GM23338 (cell line): ENCODE measurements around the gene MRPS14. TPM values are rescaled to one million over a fixed set of nuclear protein-coding genes. Genes with fewer than 3 reads are reported as not detected.
A peak's percentile ranks its signal among the peaks of the same experiment; 100 is the strongest.

Experiments
- ATAC-seq: fragments of 200-7000 bp; cut with Tn5 transposase; 3 replicates; pipeline ENCODE4 v1.9.1; 2020
- DNase-seq: peaks from one replicate; pipeline ENCODE4 v3.0.0-alpha.2; 2015; ENCODE audit warnings: low spot score
- H2AFZ ChIP-seq: fragments of 200-600 bp; sonication (generic); 2 replicates; pipeline ENCODE4 v1.8.0; 2016; ENCODE audit warnings: antibody characterized with exemption, mild to moderate bottlenecking, moderate library complexity
- H3F3A ChIP-seq: fragments of 200-600 bp; sonication (generic); replicated peaks from 2 replicates; pipeline ENCODE4 v1.8.0; 2017; ENCODE audit warnings: antibody characterized with exemption, mixed run types, low read depth
- H3K27ac ChIP-seq: fragments of 200-600 bp; sonication (generic); 2 replicates; pipeline ENCODE4 v1.6.1; 2016; ENCODE audit warnings: low read depth
- H3K27me3 ChIP-seq: fragments of 200-600 bp; sonication (generic); 2 replicates; pipeline ENCODE4 v1.8.0; 2016; ENCODE audit warnings: mild to moderate bottlenecking, mixed run types, moderate library complexity; ENCODE audit not compliant: insufficient read depth
- H3K36me3 ChIP-seq: fragments of 200-600 bp; sonication (generic); 2 replicates; pipeline ENCODE4 v1.8.0; 2016; ENCODE audit warnings: mild to moderate bottlenecking; ENCODE audit not compliant: insufficient read depth
- H3K4me1 ChIP-seq: fragments of 200-600 bp; sonication (generic); 2 replicates; pipeline ENCODE4 v1.8.0; 2016; ENCODE audit warnings: mild to moderate bottlenecking, moderate library complexity; ENCODE audit not compliant: insufficient read depth
- H3K4me2 ChIP-seq: fragments of 200-600 bp; sonication (generic); 2 replicates; pipeline ENCODE4 v1.7.1; 2017; ENCODE audit warnings: mixed run types
- H3K4me3 ChIP-seq: fragments of 200-600 bp; sonication (generic); 2 replicates; pipeline ENCODE4 v1.6.1; 2016; ENCODE audit warnings: mixed run types
- H3K79me2 ChIP-seq: fragments of 200-600 bp; sonication (generic); replicated peaks from 2 replicates; pipeline ENCODE4 v1.8.0; 2017; ENCODE audit warnings: mild to moderate bottlenecking; ENCODE audit not compliant: insufficient read depth
- H3K9me2 ChIP-seq: fragments of 200-600 bp; sonication (generic); 2 replicates; pipeline ENCODE4 v1.8.0; 2017; ENCODE audit not compliant: insufficient read depth
- H4K20me1 ChIP-seq: fragments of 200-600 bp; sonication (generic); replicated peaks from 2 replicates; pipeline ENCODE4 v1.8.0; 2017; ENCODE audit warnings: mild to moderate bottlenecking; ENCODE audit not compliant: insufficient read depth
- H3K27ac Mint-ChIP-seq: 2 replicates; pipeline ENCODE4 v1.8.0; 2020; ENCODE audit warnings: inconsistent platforms, mild to moderate bottlenecking, moderate library complexity, mixed read lengths
- H3K27me3 Mint-ChIP-seq: 3 replicates; pipeline ENCODE4 v1.8.0; 2022; ENCODE audit warnings: low read depth, mild to moderate bottlenecking, moderate library complexity, mixed read lengths, inconsistent platforms; ENCODE audit not compliant: insufficient read depth, poor library complexity
- H3K36me3 Mint-ChIP-seq: 3 replicates; pipeline ENCODE4 v1.8.0; 2021; ENCODE audit warnings: low read depth, mild to moderate bottlenecking, inconsistent platforms, moderate library complexity, mixed read lengths
- H3K4me1 Mint-ChIP-seq: 3 replicates; pipeline ENCODE4 v1.8.0; 2020; ENCODE audit warnings: mild to moderate bottlenecking, inconsistent platforms, mixed read lengths
- H3K4me3 Mint-ChIP-seq: 3 replicates; pipeline ENCODE4 v1.8.0; 2021; ENCODE audit warnings: moderate library complexity, mild to moderate bottlenecking, inconsistent platforms, mixed read lengths
- H3K9me3 Mint-ChIP-seq: 3 replicates; pipeline ENCODE4 v1.8.0; 2020; ENCODE audit warnings: moderate library complexity, mild to moderate bottlenecking, inconsistent platforms, mixed read lengths
- ETS1 ChIP-seq: IDR thresholded peaks from 2 replicates; pipeline ENCODE4 v1.6.1; 2016; ENCODE audit warnings: antibody characterized with exemption
- ZNF462 ChIP-seq: fragments of 250-450 bp; sonication (Bioruptor Pico); IDR thresholded peaks from 2 replicates; pipeline ENCODE4 v1.5.0; 2020; ENCODE audit warnings: mild to moderate bottlenecking, moderate library complexity
- polyA plus RNA-seq: library from polyadenylated mRNA; unstranded; fragments of >200 nt; fragmentation: Nextera tagmentation; extraction: Ambion mirVana; gene quantifications from 2 replicates; pipeline ENCODE4 v1.2.1, GENCODE V29; 2016
- total RNA-seq: library from RNA; depleted of rRNA; stranded (reverse); fragments of >200 nt; shearing (Covaris generic); gene quantifications from 2 replicates; pipeline ENCODE4 v1.2.3, GENCODE V29; 2014

Gene MRPS14
- total and polyA plus RNA-seq, 2 experiments from 2014 or later: 18.5 to 75.7 TPM

- H3K27ac Mint-ChIP-seq: peak overlapping the region; percentile 67
- DNase-seq: peak; percentile 67
- no peak overlapping the region for H3K27ac ChIP-seq
- peak overlapping the region; percentile 27; the same call in 1 of the 2 replicates for H3K4me2 ChIP-seq
- H3K9me3 Mint-ChIP-seq: no peaks in the 10 kb centered on the region; the same call in 2 of the 3 replicates
- no peak overlapping the region for H3K4me3 ChIP-seq
- no peaks in the 10 kb centered on the region for H3K36me3 ChIP-seq
- H3K27me3 Mint-ChIP-seq: peaks cover 12% of the 10 kb centered on the region
- TF ChIP-seq ZNF462 (CRISPR knock-in tag): 0 out of 2 replicates have a peak, but pooled peaks have one; percentile 11
- TF ChIP-seq ETS1: no peak
- no peak overlapping the region for H3K4me3 Mint-ChIP-seq
- H3K4me1 Mint-ChIP-seq: peaks cover 44% of the 10 kb centered on the region
- no peaks in the 10 kb centered on the region for H3K79me2 ChIP-seq
- no peaks in the 10 kb centered on the region for H3K27me3 ChIP-seq
- H4K20me1 ChIP-seq: no peaks in the 10 kb centered on the region
- H3K36me3 Mint-ChIP-seq: no peaks in the 10 kb centered on the region
- H2AFZ ChIP-seq: peak overlapping the region; percentile 23
- H3F3A ChIP-seq: no peaks in the 10 kb centered on the region
- H3K4me1 ChIP-seq: peaks cover 25% of the 10 kb centered on the region
- no peaks in the 10 kb centered on the region for H3K9me2 ChIP-seq
- ATAC-seq: peak; percentile 42
Observed at GRCh38 chr1:175072099-175072951, 49.1 kb upstream of the MRPS14 start.
